ENCODE data around the gene MAP6D1.

MAP6D1 gene

DNA sequence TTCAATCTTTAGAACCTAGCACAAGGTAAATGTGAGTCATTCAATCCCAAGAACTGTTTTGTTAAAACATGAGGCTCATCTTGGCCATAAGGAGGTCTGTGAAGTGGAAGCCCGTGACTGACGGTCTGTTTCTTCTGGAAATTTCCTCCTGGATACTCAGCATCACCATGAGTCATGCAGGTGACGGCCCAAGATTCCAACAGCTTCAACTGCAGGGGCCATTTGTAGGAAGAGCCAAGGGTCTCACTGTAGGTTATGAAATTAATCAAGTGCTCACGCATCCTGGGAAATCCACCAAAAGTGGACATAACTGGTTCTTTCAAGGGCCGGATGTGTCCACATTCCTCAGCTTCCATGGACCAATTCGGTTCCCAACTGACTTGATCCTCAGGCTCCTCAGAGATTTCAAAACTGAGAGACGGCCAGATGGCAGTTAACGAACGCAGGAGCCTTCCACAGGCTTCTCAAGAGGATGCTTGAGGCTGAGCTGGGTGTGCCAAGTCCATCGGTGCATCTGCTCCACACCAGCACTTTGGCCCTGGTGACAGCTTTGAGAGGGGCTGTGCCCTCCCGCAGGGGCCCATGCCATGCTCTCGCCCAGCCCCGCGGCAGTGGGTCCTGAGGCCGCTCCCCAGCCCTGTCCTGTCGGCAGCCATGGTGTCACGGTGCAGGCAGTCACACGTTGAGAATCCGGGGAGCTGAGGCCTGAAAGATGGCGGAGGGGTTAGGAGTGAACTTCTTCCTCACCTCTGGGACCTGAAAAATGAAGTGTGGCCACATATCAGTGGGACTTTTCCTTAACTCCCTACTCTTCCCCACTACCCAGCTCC is 8.5 kb downstream of the MAP6D1 start:
- no peak for TF ChIP-seq TOX (CRISPR knock-in tag; IDR thresholded peaks at IDR 0.05; ENCODE audit: borderline replicate concordance)
- TF ChIP-seq, protein P1, sequence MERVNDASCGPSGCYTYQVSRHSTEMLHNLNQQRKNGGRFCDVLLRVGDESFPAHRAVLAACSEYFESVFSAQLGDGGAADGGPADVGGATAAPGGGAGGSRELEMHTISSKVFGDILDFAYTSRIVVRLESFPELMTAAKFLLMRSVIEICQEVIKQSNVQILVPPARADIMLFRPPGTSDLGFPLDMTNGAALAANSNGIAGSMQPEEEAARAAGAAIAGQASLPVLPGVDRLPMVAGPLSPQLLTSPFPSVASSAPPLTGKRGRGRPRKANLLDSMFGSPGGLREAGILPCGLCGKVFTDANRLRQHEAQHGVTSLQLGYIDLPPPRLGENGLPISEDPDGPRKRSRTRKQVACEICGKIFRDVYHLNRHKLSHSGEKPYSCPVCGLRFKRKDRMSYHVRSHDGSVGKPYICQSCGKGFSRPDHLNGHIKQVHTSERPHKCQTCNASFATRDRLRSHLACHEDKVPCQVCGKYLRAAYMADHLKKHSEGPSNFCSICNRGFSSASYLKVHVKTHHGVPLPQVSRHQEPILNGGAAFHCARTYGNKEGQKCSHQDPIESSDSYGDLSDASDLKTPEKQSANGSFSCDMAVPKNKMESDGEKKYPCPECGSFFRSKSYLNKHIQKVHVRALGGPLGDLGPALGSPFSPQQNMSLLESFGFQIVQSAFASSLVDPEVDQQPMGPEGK (CRISPR knock-in tag; IDR thresholded peaks at IDR 0.05; ENCODE audit: borderline replicate concordance): no peak
- TF ChIP-seq, protein P2, sequence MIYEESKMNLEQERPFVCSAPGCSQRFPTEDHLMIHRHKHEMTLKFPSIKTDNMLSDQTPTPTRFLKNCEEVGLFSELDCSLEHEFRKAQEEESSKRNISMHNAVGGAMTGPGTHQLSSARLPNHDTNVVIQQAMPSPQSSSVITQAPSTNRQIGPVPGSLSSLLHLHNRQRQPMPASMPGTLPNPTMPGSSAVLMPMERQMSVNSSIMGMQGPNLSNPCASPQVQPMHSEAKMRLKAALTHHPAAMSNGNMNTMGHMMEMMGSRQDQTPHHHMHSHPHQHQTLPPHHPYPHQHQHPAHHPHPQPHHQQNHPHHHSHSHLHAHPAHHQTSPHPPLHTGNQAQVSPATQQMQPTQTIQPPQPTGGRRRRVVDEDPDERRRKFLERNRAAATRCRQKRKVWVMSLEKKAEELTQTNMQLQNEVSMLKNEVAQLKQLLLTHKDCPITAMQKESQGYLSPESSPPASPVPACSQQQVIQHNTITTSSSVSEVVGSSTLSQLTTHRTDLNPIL (CRISPR knock-in tag; IDR thresholded peaks at IDR 0.05; ENCODE audit: low read depth): no peak
- TF ChIP-seq PPARA (CRISPR knock-in tag; IDR thresholded peaks at IDR 0.05; ENCODE audit: borderline replicate concordance): no peak
- TF ChIP-seq ZFP3 (CRISPR knock-in tag; IDR thresholded peaks at IDR 0.05): no peak
- no peak for TF ChIP-seq ZNF70 (CRISPR knock-in tag; IDR thresholded peaks at IDR 0.05)
- no peak for TF ChIP-seq CSDC2 (CRISPR knock-in tag; IDR thresholded peaks at IDR 0.05)
- TF ChIP-seq, protein P3, sequence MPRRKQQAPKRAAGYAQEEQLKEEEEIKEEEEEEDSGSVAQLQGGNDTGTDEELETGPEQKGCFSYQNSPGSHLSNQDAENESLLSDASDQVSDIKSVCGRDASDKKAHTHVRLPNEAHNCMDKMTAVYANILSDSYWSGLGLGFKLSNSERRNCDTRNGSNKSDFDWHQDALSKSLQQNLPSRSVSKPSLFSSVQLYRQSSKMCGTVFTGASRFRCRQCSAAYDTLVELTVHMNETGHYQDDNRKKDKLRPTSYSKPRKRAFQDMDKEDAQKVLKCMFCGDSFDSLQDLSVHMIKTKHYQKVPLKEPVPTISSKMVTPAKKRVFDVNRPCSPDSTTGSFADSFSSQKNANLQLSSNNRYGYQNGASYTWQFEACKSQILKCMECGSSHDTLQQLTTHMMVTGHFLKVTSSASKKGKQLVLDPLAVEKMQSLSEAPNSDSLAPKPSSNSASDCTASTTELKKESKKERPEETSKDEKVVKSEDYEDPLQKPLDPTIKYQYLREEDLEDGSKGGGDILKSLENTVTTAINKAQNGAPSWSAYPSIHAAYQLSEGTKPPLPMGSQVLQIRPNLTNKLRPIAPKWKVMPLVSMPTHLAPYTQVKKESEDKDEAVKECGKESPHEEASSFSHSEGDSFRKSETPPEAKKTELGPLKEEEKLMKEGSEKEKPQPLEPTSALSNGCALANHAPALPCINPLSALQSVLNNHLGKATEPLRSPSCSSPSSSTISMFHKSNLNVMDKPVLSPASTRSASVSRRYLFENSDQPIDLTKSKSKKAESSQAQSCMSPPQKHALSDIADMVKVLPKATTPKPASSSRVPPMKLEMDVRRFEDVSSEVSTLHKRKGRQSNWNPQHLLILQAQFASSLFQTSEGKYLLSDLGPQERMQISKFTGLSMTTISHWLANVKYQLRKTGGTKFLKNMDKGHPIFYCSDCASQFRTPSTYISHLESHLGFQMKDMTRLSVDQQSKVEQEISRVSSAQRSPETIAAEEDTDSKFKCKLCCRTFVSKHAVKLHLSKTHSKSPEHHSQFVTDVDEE (CRISPR knock-in tag; IDR thresholded peaks at IDR 0.05): no peak
- TF ChIP-seq BACH2 (CRISPR knock-in tag; IDR thresholded peaks at IDR 0.05; ENCODE audit: borderline replicate concordance): no peak
- TF ChIP-seq, protein P4, sequence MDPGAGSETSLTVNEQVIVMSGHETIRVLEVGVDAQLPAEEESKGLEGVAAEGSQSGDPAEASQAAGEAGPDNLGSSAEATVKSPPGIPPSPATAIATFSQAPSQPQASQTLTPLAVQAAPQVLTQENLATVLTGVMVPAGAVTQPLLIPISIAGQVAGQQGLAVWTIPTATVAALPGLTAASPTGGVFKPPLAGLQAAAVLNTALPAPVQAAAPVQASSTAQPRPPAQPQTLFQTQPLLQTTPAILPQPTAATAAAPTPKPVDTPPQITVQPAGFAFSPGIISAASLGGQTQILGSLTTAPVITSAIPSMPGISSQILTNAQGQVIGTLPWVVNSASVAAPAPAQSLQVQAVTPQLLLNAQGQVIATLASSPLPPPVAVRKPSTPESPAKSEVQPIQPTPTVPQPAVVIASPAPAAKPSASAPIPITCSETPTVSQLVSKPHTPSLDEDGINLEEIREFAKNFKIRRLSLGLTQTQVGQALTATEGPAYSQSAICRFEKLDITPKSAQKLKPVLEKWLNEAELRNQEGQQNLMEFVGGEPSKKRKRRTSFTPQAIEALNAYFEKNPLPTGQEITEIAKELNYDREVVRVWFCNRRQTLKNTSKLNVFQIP (CRISPR knock-in tag; IDR thresholded peaks at IDR 0.05; ENCODE audit: borderline replicate concordance, low read depth): no peak
- no peak for TF ChIP-seq TCF4 (CRISPR knock-in tag; IDR thresholded peaks at IDR 0.05; ENCODE audit: borderline replicate concordance)
- TF ChIP-seq GLIS3 (CRISPR knock-in tag; IDR thresholded peaks at IDR 0.05): no peak
- no peak for TF ChIP-seq ESRRG (CRISPR knock-in tag; IDR thresholded peaks at IDR 0.05)
- TF ChIP-seq SNAI2 (CRISPR knock-in tag; IDR thresholded peaks at IDR 0.05): no peak
- TF ChIP-seq ARNTL (CRISPR knock-in tag; IDR thresholded peaks at IDR 0.05; ENCODE audit: borderline replicate concordance, low read depth): no peak
- no peak; the same call in 2 of the 3 replicates for ATAC-seq

DNA sequence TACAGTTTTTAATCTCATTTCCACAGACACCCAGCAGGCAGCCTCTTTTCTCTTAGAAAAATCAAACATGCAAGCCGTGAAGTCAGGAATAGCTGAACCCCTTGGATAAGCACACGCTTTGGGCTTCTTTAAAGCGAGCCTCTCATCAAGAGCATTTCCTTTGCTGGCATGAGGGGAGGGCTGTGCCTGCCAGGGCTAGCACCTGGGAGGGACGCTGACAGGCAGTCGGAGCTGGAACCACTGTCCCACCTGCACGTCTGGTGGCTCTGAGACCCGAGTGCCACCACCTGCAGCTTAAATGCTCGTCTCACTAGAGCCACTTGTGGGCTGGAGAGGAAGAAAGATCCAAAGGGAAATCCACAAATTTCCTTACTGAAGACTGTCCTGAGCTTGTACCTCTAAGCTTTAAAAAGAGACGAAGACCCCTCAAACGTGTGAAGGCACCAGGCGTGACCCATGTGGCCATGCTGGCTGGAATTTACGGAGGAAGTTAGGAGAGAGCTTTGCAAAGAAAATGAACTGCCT is 9.4 kb downstream of the MAP6D1 start:
- no peak for ATAC-seq
- TF ChIP-seq BACH2 (CRISPR knock-in tag; IDR thresholded peaks at IDR 0.05; ENCODE audit: borderline replicate concordance): no peak
- no peak for TF ChIP-seq CSDC2 (CRISPR knock-in tag; IDR thresholded peaks at IDR 0.05)
- no peak for TF ChIP-seq ZNF70 (CRISPR knock-in tag; IDR thresholded peaks at IDR 0.05)
- TF ChIP-seq, protein P1 (CRISPR knock-in tag; IDR thresholded peaks at IDR 0.05; ENCODE audit: borderline replicate concordance): no peak
- TF ChIP-seq, protein P5, sequence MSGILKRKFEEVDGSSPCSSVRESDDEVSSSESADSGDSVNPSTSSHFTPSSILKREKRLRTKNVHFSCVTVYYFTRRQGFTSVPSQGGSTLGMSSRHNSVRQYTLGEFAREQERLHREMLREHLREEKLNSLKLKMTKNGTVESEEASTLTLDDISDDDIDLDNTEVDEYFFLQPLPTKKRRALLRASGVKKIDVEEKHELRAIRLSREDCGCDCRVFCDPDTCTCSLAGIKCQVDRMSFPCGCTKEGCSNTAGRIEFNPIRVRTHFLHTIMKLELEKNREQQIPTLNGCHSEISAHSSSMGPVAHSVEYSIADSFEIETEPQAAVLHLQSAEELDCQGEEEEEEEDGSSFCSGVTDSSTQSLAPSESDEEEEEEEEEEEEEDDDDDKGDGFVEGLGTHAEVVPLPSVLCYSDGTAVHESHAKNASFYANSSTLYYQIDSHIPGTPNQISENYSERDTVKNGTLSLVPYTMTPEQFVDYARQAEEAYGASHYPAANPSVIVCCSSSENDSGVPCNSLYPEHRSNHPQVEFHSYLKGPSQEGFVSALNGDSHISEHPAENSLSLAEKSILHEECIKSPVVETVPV (CRISPR knock-in tag; IDR thresholded peaks at IDR 0.05): no peak
- no peak for TF ChIP-seq ARNTL (CRISPR knock-in tag; IDR thresholded peaks at IDR 0.05; ENCODE audit: borderline replicate concordance, low read depth)
- no peak for TF ChIP-seq ESRRG (CRISPR knock-in tag; IDR thresholded peaks at IDR 0.05)
